Keratinocyte (primary cell): ENCODE data around the gene CAPZA2. TPM values are rescaled to one million over a fixed set of nuclear protein-coding genes. Genes with fewer than 3 reads are reported as not detected.
A peak's percentile ranks its signal among the peaks of the same experiment; 100 is the strongest.

ENCODE experiments used
- DNase-seq: peaks from one replicate; pipeline ENCODE4 v3.0.0-alpha.2; 2011; ENCODE audit warnings: low read depth, missing footprints, low spot score
- FAIRE-seq: peaks from 2 replicates; lab custom pipeline; 2011; peaks lifted over from hg19 to GRCh38; lab: Jason Lieb, UNC
- H2AFZ ChIP-seq: 2 replicates; pipeline ENCODE4 v1.6.0; 2012; ENCODE audit warnings: low read length, control low read depth, inconsistent platforms; ENCODE audit not compliant: control insufficient read depth
- H3K27ac ChIP-seq: 2 replicates; pipeline ENCODE4 v1.5.1; 2011; ENCODE audit warnings: low read length; ENCODE audit not compliant: control insufficient read depth, insufficient read depth
- H3K27me3 ChIP-seq: 3 replicates; pipeline ENCODE4 v1.6.0; 2011; ENCODE audit warnings: low read length; ENCODE audit not compliant: control insufficient read depth, insufficient read depth; ENCODE audit errors: extremely low read depth
- H3K36me3 ChIP-seq, 2 experiments: 2 replicates in 1 of 2; 3 replicates in 1 of 2; pipeline ENCODE4 v1.5.1; 2011; ENCODE audit warnings: low read length in 2 of 2, mild to moderate bottlenecking in 1 of 2; ENCODE audit not compliant: control insufficient read depth in 2 of 2, insufficient read depth in 2 of 2; ENCODE audit errors: extremely low read depth in 1 of 2
- H3K4me1 ChIP-seq: 3 replicates; pipeline ENCODE4 v1.5.1; 2011; ENCODE audit warnings: low read length; ENCODE audit not compliant: control insufficient read depth, insufficient read depth; ENCODE audit errors: extremely low read depth
- H3K4me2 ChIP-seq: 3 replicates; pipeline ENCODE4 v1.6.0; 2011; ENCODE audit warnings: low read depth, low read length; ENCODE audit not compliant: control insufficient read depth, insufficient read depth; ENCODE audit errors: extremely low read depth
- H3K4me3 ChIP-seq, 3 experiments: fragments of 200-600 bp in 1 of 3; sonication (generic) in 1 of 3; 2 replicates in 2 of 3; 3 replicates in 1 of 3; pipeline ENCODE4 v1.5.1; 2011 to 2016; ENCODE audit warnings: low read length in 3 of 3, mild to moderate bottlenecking in 3 of 3, control low read depth in 2 of 3, inconsistent platforms in 1 of 3, low read depth in 1 of 3, mixed read lengths in 1 of 3, mixed run types in 1 of 3, moderate library complexity in 1 of 3; ENCODE audit not compliant: control insufficient read depth in 2 of 3, insufficient read depth in 2 of 3; ENCODE audit errors: extremely low read depth in 1 of 3
- H3K79me2 ChIP-seq: 2 replicates; pipeline ENCODE4 v1.6.0; 2012; ENCODE audit warnings: low read length; ENCODE audit not compliant: control insufficient read depth, insufficient read depth
- H3K9ac ChIP-seq: 3 replicates; pipeline ENCODE4 v1.6.0; 2011; ENCODE audit warnings: low read length; ENCODE audit not compliant: control insufficient read depth, insufficient read depth; ENCODE audit errors: extremely low read depth
- H3K9me1 ChIP-seq: 3 replicates; pipeline ENCODE4 v1.6.0; 2011; ENCODE audit warnings: low read length; ENCODE audit not compliant: control insufficient read depth, insufficient read depth; ENCODE audit errors: extremely low read depth
- H3K9me3 ChIP-seq: 2 replicates; pipeline ENCODE4 v1.5.1; 2012; ENCODE audit warnings: low read depth, low read length; ENCODE audit not compliant: control insufficient read depth
- H4K20me1 ChIP-seq: 3 replicates; pipeline ENCODE4 v1.6.0; 2011; ENCODE audit warnings: low read length; ENCODE audit not compliant: control insufficient read depth, insufficient read depth; ENCODE audit errors: extremely low read depth
- CTCF ChIP-seq, 3 experiments: IDR thresholded peaks in 1 of 3; conservative IDR thresholded peaks in 1 of 3; optimal IDR thresholded peaks in 1 of 3; 2 replicates in 2 of 3; 3 replicates in 1 of 3; pipeline versions ENCODE3 to v1.5.1; 2011; ENCODE audit warnings: low read length in 3 of 3, mild to moderate bottlenecking in 3 of 3, moderate library complexity in 2 of 3, control low read depth in 1 of 3, inconsistent platforms in 1 of 3; ENCODE audit not compliant: insufficient read depth in 2 of 3; ENCODE audit errors: extremely low read depth in 1 of 3
- EZH2 ChIP-seq: IDR thresholded peaks from one replicate; pipeline ENCODE4 v1.6.1; 2012; ENCODE audit warnings: inconsistent platforms, mild to moderate bottlenecking, low read length, moderate library complexity
- dilution Hi-C: fragments of 300-500 bp; cut with MboI; formaldehyde crosslinking; loops from one replicate; pipeline ENCODE4 v1.7.0; 2020; ENCODE audit warnings: low sequenced_read_pairs; ENCODE audit not compliant: extremely low pct_ligation_motif_present
- polyA plus RNA-seq, 5 experiments: library from polyadenylated mRNA; depleted of rRNA in 3 of 5; stranded (reverse) in 3 of 5; stranded (forward) in 1 of 5; unstranded in 1 of 5; fragments of >200 nt; gene quantifications; 1 replicate in 1 of 5; 2 replicates in 3 of 5; 3 replicates in 1 of 5; pipeline versions ENCODE4 v1.2.1 to v1.2.3, GENCODE V29; 2011 to 2012; ENCODE audit warnings: missing spikeins in 2 of 5, low read depth in 1 of 5, low replicate concordance in 1 of 5

Gene CAPZA2
- polyA plus RNA-seq, 1 donor (not counting 4 experiments of a cell fraction or from before 2014, with no cell fraction given), result 150 TPM

- no peak for DNase-seq
Measured at GRCh38 chr7:116953906-116954838, 91.8 kb downstream of the CAPZA2 start.

GRCh38 chr7:116955340-116955739 lies 93.0 kb downstream of the CAPZA2 start:
- Histone ChIP-seq H3K79me2 (peaks cover 22% of the 10 kb centered on the region), H3K27me3 (no peaks in the 10 kb centered on the region), H3K9me1 (no peaks in the 10 kb centered on the region), H3K9ac (peak overlapping the region; percentile 93), H3K4me3 (peak overlapping the region in 2 of 3 experiments; percentile 87 to 91), H2AFZ (no peak overlapping the region), H3K27ac (peak overlapping the region; percentile 88), H3K9me3 (no peaks in the 10 kb centered on the region), H3K36me3 (peaks cover 0 to 4% of the 10 kb centered on the region in 2 experiments), H3K4me2 (peak overlapping the region; percentile 91), H3K4me1 (peaks cover 11% of the 10 kb centered on the region), H4K20me1 (no peaks in the 10 kb centered on the region)
- FAIRE-seq (no peak), DNase-seq (no peak)
- dilution Hi-C loops, result no loop called here
- TF ChIP-seq EZH2 (no peak), CTCF (optimal IDR thresholded peaks at IDR 0.05 in 1 of 3, IDR thresholded peaks at IDR 0.05 in 1 of 3, conservative IDR thresholded peaks at IDR 0.05 in 1 of 3; ENCODE audit: extremely low read depth in 1 of 3, insufficient read depth in 2 of 3, low read length in 3 of 3) (no peak)

More at GRCh38 chr7:116953906-116954838, 91.8 kb downstream of the CAPZA2 start:
- Histone ChIP-seq H3K9ac (peak overlapping the region; percentile 93), H3K4me2 (peak overlapping the region; percentile 91), H4K20me1 (no peaks in the 10 kb centered on the region), H3K27ac (peak overlapping the region; percentile 88), H3K4me3 (peak overlapping the region; percentile 71 to 91 (median 87)), H2AFZ (peak overlapping the region; percentile 78), H3K9me1 (no peaks in the 10 kb centered on the region), H3K79me2 (peaks cover 19% of the 10 kb centered on the region), H3K36me3 (peaks cover 0 to 4% of the 10 kb centered on the region in 2 experiments), H3K4me1 (peaks cover 11% of the 10 kb centered on the region), H3K9me3 (no peaks in the 10 kb centered on the region), H3K27me3 (no peaks in the 10 kb centered on the region)
- TF ChIP-seq EZH2 (no peak), CTCF (optimal IDR thresholded peaks at IDR 0.05 in 1 of 3, IDR thresholded peaks at IDR 0.05 in 1 of 3, conservative IDR thresholded peaks at IDR 0.05 in 1 of 3; ENCODE audit: extremely low read depth in 1 of 3, insufficient read depth in 2 of 3, low read length in 3 of 3) (no peak)
- FAIRE-seq, result no peak
- dilution Hi-C loops, result no loop called here
